Activated CD8-positive, alpha-beta memory T cell treated with anti-CD3 and anti-CD28 coated beads, Interleukin-2, amount 10 ng/mL, durations not matched to agents 7 days and 5 days (primary cell): ENCODE measurements around the gene TSGA10. TPM values are rescaled to one million over a fixed set of nuclear protein-coding genes. Genes with fewer than 3 reads are reported as not detected.
A peak's percentile ranks its signal among the peaks of the same experiment; 100 is the strongest.
"Not testable (repeated sequence)": the region's sequence is repeated elsewhere in the genome, so short reads cannot be mapped to it uniquely, and the experiment has no call there.

Experiments used
- ATAC-seq: fragments of 150-1000 bp; cut with Tn5 transposase; one replicate; pipeline ENCODE4 v1.10.0; 2021; ENCODE audit warnings: moderate library complexity
- CTCF ChIA-PET: fragments of 350-600 bp; sonication (Branson Sonifier 250); formaldehyde crosslinking; loops from one replicate; lab custom pipeline; 2021; ENCODE audit warnings: antibody characterized with exemption; lab: Charles Lee
- DNase-seq: peaks from one replicate; pipeline ENCODE4 v3.0.0-alpha.2; 2020
- H3K27ac Mint-ChIP-seq: one replicate; pipeline ENCODE4 v1.8.0; 2021; ENCODE audit warnings: mild to moderate bottlenecking, mixed read lengths
- H3K27me3 Mint-ChIP-seq: one replicate; pipeline ENCODE4 v1.8.0; 2021; ENCODE audit warnings: mixed read lengths
- H3K36me3 Mint-ChIP-seq: one replicate; pipeline ENCODE4 v1.8.0; 2021; ENCODE audit warnings: mild to moderate bottlenecking, mixed read lengths
- H3K4me1 Mint-ChIP-seq: one replicate; pipeline ENCODE4 v1.8.0; 2021; ENCODE audit warnings: mixed read lengths
- H3K4me3 Mint-ChIP-seq: one replicate; pipeline ENCODE4 v1.8.0; 2021; ENCODE audit warnings: mild to moderate bottlenecking, moderate library complexity, mixed read lengths
- H3K9me3 Mint-ChIP-seq: one replicate; pipeline ENCODE4 v1.8.0; 2022; ENCODE audit warnings: low read depth, mixed read lengths
- total RNA-seq, 2 experiments: library from RNA; stranded (reverse); gene quantifications; one replicate each; pipeline ENCODE4 v1.2.3, GENCODE V29; 2021

Gene TSGA10
- total RNA-seq, 2 experiments from 2014 or later, result 5.0 to 7.2 TPM

GRCh38 chr2:99140860-99141109, 14.0 kb downstream of the TSGA10 start:
- Mint-ChIP-seq H3K36me3 (peaks cover 6% of the 10 kb centered on the region), H3K4me3 (peak overlapping the region; percentile 97), H3K9me3 (no peaks in the 10 kb centered on the region), H3K27me3 (peaks cover 3% of the 10 kb centered on the region), H3K27ac (peak overlapping the region; percentile 87), H3K4me1 (peaks cover 25% of the 10 kb centered on the region)
- ATAC-seq, result peak; percentile 49
- CTCF ChIA-PET, result interaction anchor here (0.7 to 2.5 kb wide), 6 partner anchors 9 to 45 kb away, joined by 3 to 27 read pairs (median 5); partner anchors contain the start of genes LIPT1, MITD1, MRPL30 and TSGA10
- DNase-seq, result no peak

GRCh38 chr2:99140056-99140859, 14.5 kb downstream of the TSGA10 start:
- no peaks in the 10 kb centered on the region for H3K9me3 Mint-ChIP-seq
- peaks cover 8% of the 10 kb centered on the region for H3K36me3 Mint-ChIP-seq
- peak overlapping the region; percentile 87 for H3K27ac Mint-ChIP-seq
- H3K4me1 Mint-ChIP-seq, result peaks cover 25% of the 10 kb centered on the region
- H3K27me3 Mint-ChIP-seq, result peaks cover 3% of the 10 kb centered on the region
- H3K4me3 Mint-ChIP-seq, result peak overlapping the region; percentile 97
- DNase-seq (no peak), ATAC-seq (no peak)
- CTCF ChIA-PET, result interaction anchor here (0.7 to 2.5 kb wide), 6 partner anchors 8 to 45 kb away, joined by 3 to 27 read pairs (median 5); partner anchors contain the start of genes LIPT1, MITD1, MRPL30 and TSGA10

GRCh38 chr2:99139003-99139402, 15.7 kb downstream of the TSGA10 start:
- Mint-ChIP-seq H3K4me3 (peak overlapping the region; percentile 13), H3K4me1 (peaks cover 25% of the 10 kb centered on the region), H3K9me3 (peaks cover 2% of the 10 kb centered on the region), H3K27me3 (peaks cover 3% of the 10 kb centered on the region), H3K36me3 (peaks cover 14% of the 10 kb centered on the region), H3K27ac (no peak overlapping the region)
- ATAC-seq (no peak), DNase-seq (no peak)
- CTCF ChIA-PET, result no interaction called here

GRCh38 chr2:99135044-99135556, 19.6 kb downstream of the TSGA10 start:
- ATAC-seq, H3K4me3 Mint-ChIP-seq, CTCF ChIA-PET, DNase-seq, H3K4me1 Mint-ChIP-seq, H3K27ac Mint-ChIP-seq, H3K27me3 Mint-ChIP-seq: not testable (repeated sequence)
- H3K36me3 Mint-ChIP-seq, result peaks cover 28% of the 10 kb centered on the region
- H3K9me3 Mint-ChIP-seq, result peaks cover 12% of the 10 kb centered on the region

- DNase-seq (no peak), ATAC-seq (no peak)
- H3K9me3 Mint-ChIP-seq, result peaks cover 15% of the 10 kb centered on the region
- H3K27me3 Mint-ChIP-seq, result no peaks in the 10 kb centered on the region
- no peaks in the 10 kb centered on the region for H3K4me1 Mint-ChIP-seq
- H3K4me3 Mint-ChIP-seq, result no peak overlapping the region
- peaks cover 29% of the 10 kb centered on the region for H3K36me3 Mint-ChIP-seq
- H3K27ac Mint-ChIP-seq, result no peak overlapping the region
- CTCF ChIA-PET, result no interaction called here
These were observed 26.8 kb downstream of the TSGA10 start for GRCh38 chr2:99127981-99128380.

- Mint-ChIP-seq H3K27me3 (peaks cover 2% of the 10 kb centered on the region), H3K4me1 (no peaks in the 10 kb centered on the region), H3K9me3 (no peaks in the 10 kb centered on the region), H3K27ac (no peak overlapping the region), H3K4me3 (no peak overlapping the region), H3K36me3 (no peaks in the 10 kb centered on the region)
- no peak for ATAC-seq
- DNase-seq, result no peak
- CTCF ChIA-PET, result no interaction called here
These were observed 42.1 kb downstream of the TSGA10 start for GRCh38 chr2:99112617-99113016.

GRCh38 chr2:99111945-99112344, 42.8 kb downstream of the TSGA10 start:
- Mint-ChIP-seq H3K36me3 (no peaks in the 10 kb centered on the region), H3K4me1 (no peaks in the 10 kb centered on the region), H3K27me3 (peaks cover 2% of the 10 kb centered on the region), H3K9me3 (no peaks in the 10 kb centered on the region), H3K4me3 (no peak overlapping the region), H3K27ac (no peak overlapping the region)
- CTCF ChIA-PET, result no interaction called here
- ATAC-seq, result no peak
- DNase-seq, result no peak

- H3K4me3 Mint-ChIP-seq, result no peak overlapping the region
- no peaks in the 10 kb centered on the region for H3K36me3 Mint-ChIP-seq
- H3K9me3 Mint-ChIP-seq, result no peaks in the 10 kb centered on the region
- no peaks in the 10 kb centered on the region for H3K4me1 Mint-ChIP-seq
- CTCF ChIA-PET, result no interaction called here
- DNase-seq (no peak), ATAC-seq (no peak)
- H3K27me3 Mint-ChIP-seq, result peaks cover 2% of the 10 kb centered on the region
- no peak overlapping the region for H3K27ac Mint-ChIP-seq
These were observed 43.5 kb downstream of the TSGA10 start for GRCh38 chr2:99111236-99111635.

- Mint-ChIP-seq H3K27me3 (peaks cover 2% of the 10 kb centered on the region), H3K27ac (no peak overlapping the region), H3K4me1 (no peaks in the 10 kb centered on the region), H3K36me3 (no peaks in the 10 kb centered on the region), H3K9me3 (no peaks in the 10 kb centered on the region), H3K4me3 (no peak overlapping the region)
- CTCF ChIA-PET, result no interaction called here
- ATAC-seq (no peak), DNase-seq (no peak)
These were observed 47.8 kb downstream of the TSGA10 start for GRCh38 chr2:99106913-99107312.

GRCh38 chr2:99104006-99104405, 50.7 kb downstream of the TSGA10 start:
- H3K36me3 Mint-ChIP-seq, result no peaks in the 10 kb centered on the region
- H3K4me1 Mint-ChIP-seq, result peaks cover 5% of the 10 kb centered on the region
- H3K27me3 Mint-ChIP-seq, result no peaks in the 10 kb centered on the region
- DNase-seq, result no peak
- no peak overlapping the region for H3K4me3 Mint-ChIP-seq
- no peak overlapping the region for H3K27ac Mint-ChIP-seq
- CTCF ChIA-PET, result interaction anchor here (0.6 to 1.2 kb wide), 3 partner anchors 19 to 386 kb away, joined by 3 read pairs; partner anchors contain the start of genes MRPL30 and REV1
- no peaks in the 10 kb centered on the region for H3K9me3 Mint-ChIP-seq
- no peak for ATAC-seq

- CTCF ChIA-PET, result interaction anchor here (0.7 kb wide), 1 partner anchor 145 kb away, joined by 3 read pairs; no protein-coding TSS in a partner anchor
- Mint-ChIP-seq H3K4me3 (no peak overlapping the region), H3K36me3 (no peaks in the 10 kb centered on the region), H3K9me3 (no peaks in the 10 kb centered on the region), H3K27ac (no peak overlapping the region), H3K4me1 (peaks cover 5% of the 10 kb centered on the region), H3K27me3 (no peaks in the 10 kb centered on the region)
- DNase-seq, result no peak
- ATAC-seq, result no peak
These were observed 53.0 kb downstream of the TSGA10 start for GRCh38 chr2:99101697-99102096.

- H3K9me3 Mint-ChIP-seq, result peaks cover 2% of the 10 kb centered on the region
These were observed 58.0 kb downstream of the TSGA10 start for GRCh38 chr2:99096728-99097127.

GRCh38 chr2:99088017-99088416, 66.7 kb downstream of the TSGA10 start:
- ATAC-seq (no peak), DNase-seq (no peak)
- no peak overlapping the region for H3K27ac Mint-ChIP-seq
- H3K9me3 Mint-ChIP-seq, result peaks cover 2% of the 10 kb centered on the region
- peaks cover 4% of the 10 kb centered on the region for H3K4me1 Mint-ChIP-seq
- H3K27me3 Mint-ChIP-seq, result peaks cover 40% of the 10 kb centered on the region
- CTCF ChIA-PET, result interaction anchor here (0.6 kb wide), 1 partner anchor 49 kb away, joined by 3 read pairs; no protein-coding TSS in a partner anchor
- H3K36me3 Mint-ChIP-seq, result peaks cover 3% of the 10 kb centered on the region
- no peak overlapping the region for H3K4me3 Mint-ChIP-seq

More at GRCh38 chr2:99096728-99097127, 58.0 kb downstream of the TSGA10 start:
- Mint-ChIP-seq H3K4me1 (peaks cover 7% of the 10 kb centered on the region), H3K27me3 (peaks cover 7% of the 10 kb centered on the region), H3K36me3 (no peaks in the 10 kb centered on the region), H3K27ac (no peak overlapping the region), H3K4me3 (no peak overlapping the region)
- ATAC-seq (no peak), DNase-seq (no peak)
- CTCF ChIA-PET, result no interaction called here

- Mint-ChIP-seq H3K9me3 (no peaks in the 10 kb centered on the region), H3K4me1 (peaks cover 4% of the 10 kb centered on the region), H3K36me3 (peaks cover 2% of the 10 kb centered on the region), H3K27me3 (peaks cover 41% of the 10 kb centered on the region), H3K4me3 (no peak overlapping the region), H3K27ac (no peak overlapping the region)
- ATAC-seq, result no peak
- no peak for DNase-seq
- CTCF ChIA-PET, result no interaction called here
These were observed 68.4 kb downstream of the TSGA10 start for GRCh38 chr2:99086385-99086784.
